Measurements from ENCODE around the gene ABCG1. TPM values are rescaled to one million over a fixed set of nuclear protein-coding genes. Genes with fewer than 3 reads are reported as not detected.

Gene ABCG1
- total RNA-seq, 2 experiments from 2014 or later = 16.7 to 17.3 TPM

GRCh38 chr21:42208801-42209490 lies 10.0 kb upstream of the ABCG1 start:
- no TSS peak for BruUV-seq (replicated peaks)
- no peaks in the 10 kb centered on the region for H3K9me2 ChIP-seq (ENCODE audit: insufficient read depth, low read length)
- H3K9me3 ChIP-seq (ENCODE audit: low read length) = no peaks in the 10 kb centered on the region
- ChIA-PET POLR2A (interaction anchor here (2.4 kb wide), 1 partner anchor 11 kb away, joined by 10 read pairs; no protein-coding TSS in a partner anchor), CTCF (ENCODE audit: unreplicated experiment) (interaction anchor here (1.1 kb wide), 1 partner anchor 25 kb away, joined by 3 read pairs; no protein-coding TSS in a partner anchor)
- H3K4me2 ChIP-seq (ENCODE audit: low read length) = no peak overlapping the region
- H3K4me1 ChIP-seq (ENCODE audit: insufficient read depth, low read length, poor library complexity, severe bottlenecking) = no peaks in the 10 kb centered on the region
- H3K79me2 ChIP-seq (ENCODE audit: insufficient read depth, low read depth, low read length) = no peaks in the 10 kb centered on the region
- intact Hi-C loops (cut with micrococcal nuclease; ENCODE audit: unreplicated experiment) = no loop called here
- H4K20me1 ChIP-seq (ENCODE audit: insufficient read depth, low read length) = no peaks in the 10 kb centered on the region
- H3K27ac ChIP-seq (ENCODE audit: low read depth, low read length, poor library complexity, severe bottlenecking) = no peak overlapping the region
- TF ChIP-seq EZH2phosphoT487 (IDR thresholded peaks at IDR 0.05; ENCODE audit: borderline replicate concordance, low read depth, low read length) = no peak
- TF ChIP-seq, protein P1, sequence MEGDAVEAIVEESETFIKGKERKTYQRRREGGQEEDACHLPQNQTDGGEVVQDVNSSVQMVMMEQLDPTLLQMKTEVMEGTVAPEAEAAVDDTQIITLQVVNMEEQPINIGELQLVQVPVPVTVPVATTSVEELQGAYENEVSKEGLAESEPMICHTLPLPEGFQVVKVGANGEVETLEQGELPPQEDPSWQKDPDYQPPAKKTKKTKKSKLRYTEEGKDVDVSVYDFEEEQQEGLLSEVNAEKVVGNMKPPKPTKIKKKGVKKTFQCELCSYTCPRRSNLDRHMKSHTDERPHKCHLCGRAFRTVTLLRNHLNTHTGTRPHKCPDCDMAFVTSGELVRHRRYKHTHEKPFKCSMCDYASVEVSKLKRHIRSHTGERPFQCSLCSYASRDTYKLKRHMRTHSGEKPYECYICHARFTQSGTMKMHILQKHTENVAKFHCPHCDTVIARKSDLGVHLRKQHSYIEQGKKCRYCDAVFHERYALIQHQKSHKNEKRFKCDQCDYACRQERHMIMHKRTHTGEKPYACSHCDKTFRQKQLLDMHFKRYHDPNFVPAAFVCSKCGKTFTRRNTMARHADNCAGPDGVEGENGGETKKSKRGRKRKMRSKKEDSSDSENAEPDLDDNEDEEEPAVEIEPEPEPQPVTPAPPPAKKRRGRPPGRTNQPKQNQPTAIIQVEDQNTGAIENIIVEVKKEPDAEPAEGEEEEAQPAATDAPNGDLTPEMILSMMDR (conservative IDR thresholded peaks at IDR 0.05; ENCODE audit: low read length) = no peak
- no peak overlapping the region for H3K4me3 ChIP-seq (ENCODE audit: low read depth, low read length, poor library complexity, severe bottlenecking)
- DNase-seq (ENCODE audit: low spot score) = no peak
- no peak overlapping the region for H2AFZ ChIP-seq (ENCODE audit: low read length)
- no peaks in the 10 kb centered on the region for H3K36me3 ChIP-seq (ENCODE audit: insufficient read depth, low read length)

GRCh38 chr21:42209801-42210479 lies 9.0 kb upstream of the ABCG1 start:
- no peaks in the 10 kb centered on the region for H3K4me1 ChIP-seq (ENCODE audit: insufficient read depth, low read length, poor library complexity, severe bottlenecking)

More at GRCh38 chr21:42209801-42210479, 9.0 kb upstream of the ABCG1 start:
- Histone ChIP-seq H3K9me3 (ENCODE audit: low read length) (peaks cover 5% of the 10 kb centered on the region; the same call in 1 of the 2 replicates), H3K4me2 (ENCODE audit: low read length) (no peak overlapping the region), H3K79me2 (ENCODE audit: insufficient read depth, low read depth, low read length) (no peaks in the 10 kb centered on the region), H2AFZ (ENCODE audit: low read length) (no peak overlapping the region), H3K27ac (ENCODE audit: low read depth, low read length, poor library complexity, severe bottlenecking) (no peak overlapping the region), H3K4me3 (ENCODE audit: low read depth, low read length, poor library complexity, severe bottlenecking) (no peak overlapping the region), H3K36me3 (ENCODE audit: insufficient read depth, low read length) (no peaks in the 10 kb centered on the region; the same call in 1 of the 2 replicates), H3K9me2 (ENCODE audit: insufficient read depth, low read length) (no peaks in the 10 kb centered on the region), H4K20me1 (ENCODE audit: insufficient read depth, low read length) (no peaks in the 10 kb centered on the region)
- TF ChIP-seq, protein P1 (conservative IDR thresholded peaks at IDR 0.05; ENCODE audit: low read length) = no peak
- no peak for TF ChIP-seq EZH2phosphoT487 (IDR thresholded peaks at IDR 0.05; ENCODE audit: borderline replicate concordance, low read depth, low read length)
- ChIA-PET CTCF (ENCODE audit: unreplicated experiment) (no interaction called here), POLR2A (interaction anchor here (0.6 to 0.7 kb wide), 2 partner anchors 20 to 75 kb away, joined by 3 read pairs; no protein-coding TSS in a partner anchor)
- BruUV-seq (replicated peaks) = no TSS peak
- intact Hi-C loops (cut with micrococcal nuclease; ENCODE audit: unreplicated experiment) = no loop called here
- DNase-seq (ENCODE audit: low spot score) = no peak
